H9 (cell line): Measurements from ENCODE around the gene ASXL1. TPM values are rescaled to one million over a fixed set of nuclear protein-coding genes. Genes with fewer than 3 reads are reported as not detected.

Experiments
- DNase-seq: peaks from one replicate; pipeline ENCODE4 v3.0.0-alpha.2; 2017
- H2AFZ ChIP-seq: one replicate; pipeline ENCODE4 v1.6.1; 2013; ENCODE audit warnings: mild to moderate bottlenecking, low read length, control low read depth, moderate library complexity
- H2AK5ac ChIP-seq: 2 replicates; pipeline ENCODE4 v1.6.1; 2013; ENCODE audit warnings: low read length, control low read depth, mixed read lengths; ENCODE audit not compliant: insufficient read length
- H2BK120ac ChIP-seq: one replicate; pipeline ENCODE4 v1.6.1; 2013; ENCODE audit warnings: low read depth, mild to moderate bottlenecking, low read length, control low read depth, inconsistent platforms; ENCODE audit not compliant: poor library complexity, severe bottlenecking
- H2BK12ac ChIP-seq: 2 replicates; pipeline ENCODE4 v1.6.1; 2013; ENCODE audit warnings: low read length, control low read depth, mixed read lengths, low read depth; ENCODE audit not compliant: insufficient read length
- H2BK15ac ChIP-seq: 2 replicates; pipeline ENCODE4 v1.6.1; 2013; ENCODE audit warnings: low read depth, low read length, control low read depth
- H2BK20ac ChIP-seq: one replicate; pipeline ENCODE4 v1.6.1; 2013; ENCODE audit warnings: low read depth, mild to moderate bottlenecking, low read length, control low read depth, inconsistent platforms; ENCODE audit not compliant: poor library complexity, severe bottlenecking
- H2BK5ac ChIP-seq: 2 replicates; pipeline ENCODE4 v1.6.1; 2013; ENCODE audit warnings: low read length, control low read depth, mixed read lengths; ENCODE audit not compliant: insufficient read length
- H3K14ac ChIP-seq: 2 replicates; pipeline ENCODE4 v1.6.1; 2013; ENCODE audit warnings: low read length, control low read depth; ENCODE audit not compliant: insufficient read depth
- H3K18ac ChIP-seq: 2 replicates; pipeline ENCODE4 v1.6.1; 2013; ENCODE audit warnings: low read depth, mild to moderate bottlenecking, mixed read lengths, low read length, control low read depth; ENCODE audit not compliant: insufficient read length
- H3K23ac ChIP-seq: 2 replicates; pipeline ENCODE4 v1.6.1; 2013; ENCODE audit warnings: low read length, control low read depth, mixed read lengths, low read depth; ENCODE audit not compliant: insufficient read length
- H3K23me2 ChIP-seq: 2 replicates; pipeline ENCODE4 v1.6.1; 2013; ENCODE audit warnings: low read depth, mild to moderate bottlenecking, mixed read lengths, low read length, control low read depth; ENCODE audit not compliant: insufficient read length, poor library complexity, severe bottlenecking
- H3K27ac ChIP-seq: 2 replicates; pipeline ENCODE4 v1.5.1; 2013; ENCODE audit warnings: low read length, control low read depth, mixed read lengths, low read depth; ENCODE audit not compliant: insufficient read length
- H3K27me3 ChIP-seq: 2 replicates; pipeline ENCODE4 v1.6.1; 2013; ENCODE audit warnings: low read length, control low read depth, inconsistent platforms; ENCODE audit not compliant: insufficient read depth
- H3K4ac ChIP-seq: 2 replicates; pipeline ENCODE4 v1.6.1; 2013; ENCODE audit warnings: low read depth, mild to moderate bottlenecking, control low read depth, inconsistent platforms, low read length, moderate library complexity
- H3K4me1 ChIP-seq: 2 replicates; pipeline ENCODE4 v1.6.1; 2013; ENCODE audit warnings: low read length, control low read depth, inconsistent platforms; ENCODE audit not compliant: insufficient read depth
- H3K4me2 ChIP-seq: 2 replicates; pipeline ENCODE4 v1.6.1; 2013; ENCODE audit warnings: low read length, control low read depth, mixed read lengths; ENCODE audit not compliant: insufficient read length, insufficient read depth
- H3K56ac ChIP-seq: 2 replicates; pipeline ENCODE4 v1.6.1; 2013; ENCODE audit warnings: low read depth, mild to moderate bottlenecking, mixed read lengths, low read length, control low read depth; ENCODE audit not compliant: insufficient read length
- H3K79me1 ChIP-seq: 2 replicates; pipeline ENCODE4 v1.6.1; 2013; ENCODE audit warnings: low read depth, mild to moderate bottlenecking, moderate library complexity, low read length, control low read depth, inconsistent platforms; ENCODE audit not compliant: insufficient read depth, poor library complexity, severe bottlenecking
- H3K79me2 ChIP-seq: 2 replicates; pipeline ENCODE4 v1.6.1; 2013; ENCODE audit warnings: low read length, control low read depth, inconsistent platforms; ENCODE audit not compliant: insufficient read depth
- H3K9ac ChIP-seq: 2 replicates; pipeline ENCODE4 v1.6.1; 2013; ENCODE audit warnings: low read length, control low read depth, mixed read lengths; ENCODE audit not compliant: insufficient read length; ENCODE audit errors: extremely low read depth
- H3K9me3 ChIP-seq: one replicate; pipeline ENCODE4 v1.6.1; 2013; ENCODE audit warnings: low read depth, low read length, inconsistent platforms; ENCODE audit not compliant: control insufficient read depth
- H3T11ph ChIP-seq: one replicate; pipeline ENCODE4 v1.6.1; 2013; ENCODE audit warnings: mild to moderate bottlenecking, low read length, control low read depth, inconsistent platforms
- H4K20me1 ChIP-seq: one replicate; pipeline ENCODE4 v1.6.1; 2013; ENCODE audit not compliant: control insufficient read depth, insufficient read length, insufficient read depth
- H4K5ac ChIP-seq: 2 replicates; pipeline ENCODE4 v1.6.1; 2013; ENCODE audit warnings: low read depth, mild to moderate bottlenecking, mixed read lengths, low read length, control low read depth; ENCODE audit not compliant: insufficient read length
- H4K8ac ChIP-seq: replicated peaks from 2 replicates; pipeline ENCODE4 v1.6.1; 2013; ENCODE audit warnings: low read length, control low read depth, mixed read lengths, low read depth; ENCODE audit not compliant: insufficient read length
- H4K91ac ChIP-seq: 2 replicates; pipeline ENCODE4 v1.6.1; 2013; ENCODE audit warnings: low read depth, mild to moderate bottlenecking, moderate library complexity, mixed read lengths, low read length, control low read depth; ENCODE audit not compliant: insufficient read length
- H3K27ac Mint-ChIP-seq, 3 experiments: 2 replicates in 2 of 3; 3 replicates in 1 of 3; pipeline ENCODE4 v1.8.0; 2020 to 2021; ENCODE audit warnings: mixed read lengths in 3 of 3, mild to moderate bottlenecking in 1 of 3, moderate library complexity in 1 of 3
- H3K27me3 Mint-ChIP-seq: 2 replicates; pipeline ENCODE4 v1.8.0; 2021; ENCODE audit warnings: low read depth, mild to moderate bottlenecking, moderate library complexity, mixed read lengths
- H3K36me3 Mint-ChIP-seq, 3 experiments: 2 replicates in 2 of 3; 3 replicates in 1 of 3; pipeline ENCODE4 v1.8.0; 2020 to 2021; ENCODE audit warnings: low read depth in 3 of 3, mixed read lengths in 3 of 3; ENCODE audit not compliant: insufficient read depth in 1 of 3
- H3K4me1 Mint-ChIP-seq, 2 experiments: 2 replicates each; pipeline ENCODE4 v1.8.0; 2020; ENCODE audit warnings: mixed read lengths in 2 of 2
- H3K4me3 Mint-ChIP-seq, 2 experiments: 2 replicates in 1 of 2; 3 replicates in 1 of 2; pipeline ENCODE4 v1.8.0; 2020 to 2021; ENCODE audit warnings: mild to moderate bottlenecking in 2 of 2, mixed read lengths in 2 of 2, moderate library complexity in 1 of 2
- H3K9me3 Mint-ChIP-seq, 2 experiments: 2 replicates in 1 of 2; 3 replicates in 1 of 2; pipeline ENCODE4 v1.8.0; 2020; ENCODE audit warnings: mild to moderate bottlenecking in 2 of 2, mixed read lengths in 2 of 2, moderate library complexity in 1 of 2
- CTCF ChIP-seq: fragments of 200-600 bp; sonication (generic); conservative IDR thresholded peaks from 3 replicates; pipeline ENCODE4 v1.8.0; 2021; ENCODE audit warnings: antibody characterized with exemption, mild to moderate bottlenecking
- WGBS: extraction: QIAGEN DNeasy Blood & Tissue Kit; methylation state at CpG from one replicate; pipeline ENCODE4 v1.1.7; 2013; ENCODE audit warnings: missing lambda C conversion rate, low lambda C conversion rate, mixed read lengths; ENCODE audit not compliant: insufficient read length; ENCODE audit errors: extremely low coverage; 5-methylcytosine and 5-hydroxymethylcytosine counted together
- total RNA-seq: library from RNA; stranded (reverse); gene quantifications from 2 replicates; pipeline ENCODE4 v1.2.1, GENCODE V29; 2021

Gene ASXL1
- total RNA-seq, 1 experiment from 2014 or later, result 39.5 TPM

GRCh38 chr20:32440069-32440757 lies 82.1 kb downstream of the ASXL1 start:
- TF ChIP-seq CTCF, result no peak
- Histone ChIP-seq H2BK120ac (no peak overlapping the region), H3K9me3 (no peaks in the 10 kb centered on the region), H3K4me1 (no peaks in the 10 kb centered on the region), H2AFZ (no peak overlapping the region), H2BK20ac (no peak overlapping the region), H3K27me3 (no peaks in the 10 kb centered on the region), H3K79me2 (no peaks in the 10 kb centered on the region), H3T11ph (no peak overlapping the region), H3K23me2 (no peaks in the 10 kb centered on the region), H3K9ac (no peak overlapping the region), H2BK5ac (no peak overlapping the region), H3K4ac (no peak overlapping the region), H4K20me1 (no peaks in the 10 kb centered on the region), H3K18ac (no peak overlapping the region), H4K91ac (no peak overlapping the region), H2BK15ac (no peak overlapping the region), H3K23ac (no peak overlapping the region), H4K5ac (no peak overlapping the region), H3K4me2 (no peak overlapping the region), H3K79me1 (no peaks in the 10 kb centered on the region), H2AK5ac (no peak overlapping the region), H3K27ac (no peak overlapping the region), H4K8ac (no peak overlapping the region), H3K56ac (no peak overlapping the region), H3K14ac (no peak overlapping the region), H2BK12ac (no peak overlapping the region)
- H3K4me1 Mint-ChIP-seq, result peaks cover 25% of the 10 kb centered on the region in 2 experiments
- no peaks in the 10 kb centered on the region for H3K27me3 Mint-ChIP-seq
- peaks cover 5 to 26% (median 13%) of the 10 kb centered on the region in 3 experiments; a peak in 5 of 7 replicates for H3K36me3 Mint-ChIP-seq
- DNase-seq, result no peak
- H3K27ac Mint-ChIP-seq, result no peak overlapping the region
- H3K4me3 Mint-ChIP-seq, result no peak overlapping the region
- WGBS, result no CpG with 5 or more reads among the region's 6 CpGs
- H3K9me3 Mint-ChIP-seq, result no peaks in the 10 kb centered on the region
